HG03060 (cell line): ENCODE measurements around the gene ELOVL3.
"Not testable (repeated sequence)": the region's sequence is repeated elsewhere in the genome, so short reads cannot be mapped to it uniquely, and the experiment has no call there.

Source experiments
- ATAC-seq: cut with Tn5 transposase; IDR thresholded peaks from one replicate; pipeline ENCODE4 v1.9.1; 2021; ENCODE audit warnings: low read depth, moderate number of reproducible peaks; ENCODE audit not compliant: unreplicated experiment

ELOVL3 gene

DNA sequence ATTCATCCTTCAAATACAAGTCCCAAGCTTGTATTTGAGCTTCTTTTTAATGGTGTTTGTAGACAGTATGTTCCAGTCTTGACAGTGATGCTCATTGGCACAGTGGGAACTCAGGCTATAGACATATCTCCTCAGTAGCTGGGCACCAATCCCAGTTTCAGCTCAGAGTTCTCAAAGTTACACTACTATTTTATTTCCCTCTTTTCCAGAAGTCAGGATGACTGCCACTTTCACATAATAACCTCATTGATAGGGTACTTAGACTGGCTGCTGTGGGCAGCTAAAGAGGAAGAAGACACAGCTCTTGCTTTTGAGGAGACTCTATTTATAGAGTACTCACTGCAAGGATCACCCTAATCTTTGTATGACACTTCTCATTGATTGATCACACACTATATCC is 21.6 kb downstream of the ELOVL3 start:
- ATAC-seq, result no peak

DNA sequence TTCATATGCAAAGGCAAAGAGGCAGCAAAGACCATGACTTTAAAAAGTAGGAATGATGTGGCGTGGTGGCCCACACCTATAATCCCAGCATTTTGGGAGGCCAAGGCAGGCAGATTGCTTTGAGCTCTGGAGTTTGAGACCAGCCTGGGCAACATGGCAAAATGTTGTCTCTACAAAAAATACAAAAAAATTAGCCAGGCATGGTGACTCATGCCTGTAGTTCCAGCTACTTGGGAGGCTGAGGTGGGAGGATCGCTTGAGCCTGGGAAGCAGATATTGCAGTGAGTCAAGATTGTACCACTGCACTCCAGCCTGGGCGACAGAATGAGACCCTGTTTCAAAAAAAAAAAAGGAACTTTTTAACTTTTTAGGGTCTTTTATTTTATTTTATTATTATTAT is 26.4 kb downstream of the ELOVL3 start:
- ATAC-seq, result not testable (repeated sequence)

DNA sequence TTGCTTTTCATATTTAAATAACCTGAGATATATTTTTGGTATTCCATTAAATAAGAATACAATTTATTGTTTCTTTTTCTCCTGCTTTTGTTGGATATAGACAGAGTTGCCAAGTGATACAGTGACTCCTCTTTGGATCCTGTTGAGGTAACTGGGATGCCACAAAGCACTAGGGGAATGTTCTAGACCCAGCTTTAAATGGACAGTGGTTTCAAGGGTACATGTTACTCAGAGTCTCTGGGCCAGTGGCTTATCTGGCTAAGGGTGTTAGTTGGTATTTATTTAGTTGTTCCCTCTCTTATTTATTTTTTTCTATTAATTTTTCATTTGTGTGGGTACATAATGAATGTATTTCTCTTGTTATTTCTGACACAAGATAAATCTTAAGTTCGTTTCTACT is 28.3 kb downstream of the ELOVL3 start:
- ATAC-seq, result no peak

DNA sequence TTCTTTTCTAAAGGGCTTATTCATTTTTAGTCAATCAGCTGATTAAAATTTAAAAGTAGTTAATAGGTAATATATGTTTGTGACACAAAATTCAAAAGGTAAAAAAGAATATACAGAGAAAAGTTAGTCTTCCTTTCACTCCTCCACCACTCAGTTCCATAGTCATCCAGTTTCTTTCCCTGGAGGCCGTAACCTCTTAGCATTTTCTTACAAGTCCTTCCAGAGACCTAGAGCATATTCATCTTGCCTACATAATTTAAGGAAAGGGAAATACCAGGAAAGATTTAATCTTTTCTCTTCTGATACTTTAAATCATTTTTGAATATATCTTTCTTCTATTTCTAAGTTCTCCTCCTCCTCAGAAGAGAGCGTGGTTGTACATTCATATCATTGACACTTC is 29.3 kb downstream of the ELOVL3 start:
- no peak for ATAC-seq

DNA sequence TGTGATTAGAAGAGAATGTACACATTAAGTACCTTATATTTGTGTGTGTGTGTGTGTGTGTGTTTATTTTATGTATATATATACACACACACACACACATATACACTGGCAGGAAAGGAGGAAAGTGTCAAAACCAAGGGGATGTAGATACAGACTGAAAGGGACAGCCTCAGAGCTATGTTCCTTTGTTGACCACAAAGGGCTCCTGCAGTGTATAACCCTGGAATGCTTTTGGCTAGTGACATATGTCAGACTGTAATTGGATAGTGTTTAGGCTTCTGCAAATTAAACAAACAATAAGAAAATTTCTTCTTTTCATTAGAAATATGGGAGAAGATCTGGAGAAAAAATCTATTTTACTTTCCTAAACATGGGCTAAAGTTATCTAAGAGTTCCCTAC is 35.1 kb downstream of the ELOVL3 start:
- no peak for ATAC-seq

DNA sequence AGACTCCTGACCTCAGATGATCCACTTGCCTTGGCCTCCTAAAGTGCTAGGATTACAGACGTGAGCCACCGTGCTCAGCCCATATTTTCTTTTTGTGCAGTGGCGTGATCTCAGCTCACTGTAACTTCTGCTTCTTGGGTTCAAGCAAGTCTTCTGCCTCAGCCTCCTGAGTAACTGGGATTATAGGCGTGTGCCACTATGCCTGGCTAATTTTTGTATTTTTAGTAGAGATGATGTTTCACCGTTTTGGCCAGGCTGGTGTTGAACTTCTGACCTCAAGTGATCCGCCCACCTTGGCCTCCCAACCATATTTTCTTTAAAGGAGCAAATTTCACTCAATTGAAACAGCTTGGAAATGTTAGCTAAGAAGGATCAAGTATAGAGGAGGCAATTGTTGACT is 35.7 kb downstream of the ELOVL3 start:
- no peak for ATAC-seq

DNA sequence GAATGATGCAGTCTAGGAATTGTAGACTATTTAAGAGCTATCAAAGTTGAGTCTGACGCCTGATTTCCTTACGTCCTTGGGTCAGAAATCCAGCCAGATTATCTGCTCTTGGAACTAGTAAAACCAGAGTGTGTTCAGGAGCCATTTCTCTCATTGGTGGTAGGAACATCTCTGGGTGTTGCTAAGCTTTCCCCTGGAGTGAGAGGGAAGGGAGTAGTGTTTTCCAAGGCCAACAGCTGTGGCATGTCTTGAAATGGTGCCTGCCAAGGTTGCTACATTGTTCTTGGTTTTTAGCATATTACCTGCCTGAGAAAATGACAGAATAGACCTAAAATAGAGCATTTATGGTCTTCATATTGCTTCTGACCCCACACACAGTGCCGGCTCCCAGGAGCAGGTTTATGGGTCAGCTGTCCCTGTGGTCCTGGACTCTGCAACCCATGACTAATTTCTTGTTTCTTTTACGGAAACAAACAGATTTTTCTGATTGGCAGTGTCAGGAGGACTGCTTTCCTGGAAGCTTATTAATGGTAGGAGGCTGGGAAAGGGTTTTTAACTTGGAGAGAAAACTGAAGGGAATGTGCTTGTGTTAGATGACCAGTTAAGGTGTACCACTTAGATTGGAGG is 36.8 kb downstream of the ELOVL3 start:
- no peak for ATAC-seq

DNA sequence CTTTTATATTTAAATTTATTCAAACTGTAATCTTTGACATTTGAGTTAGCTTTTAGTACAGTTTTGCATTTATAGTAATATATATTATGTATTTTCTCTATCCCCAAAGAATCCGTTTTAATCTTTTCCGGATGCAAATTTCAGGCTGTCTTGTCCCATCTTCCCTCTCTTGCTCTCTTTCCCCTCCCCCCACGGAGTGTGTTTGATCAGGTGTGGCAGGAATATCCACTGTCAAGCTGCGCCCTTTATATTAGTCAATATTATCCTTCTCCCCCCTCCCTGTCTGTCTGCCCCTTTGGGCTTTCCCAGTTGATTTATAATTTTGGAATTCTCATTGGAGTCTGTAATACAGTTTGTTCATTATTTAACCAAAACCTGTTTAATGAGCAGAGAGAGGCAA is 38.3 kb downstream of the ELOVL3 start:
- no peak for ATAC-seq

DNA sequence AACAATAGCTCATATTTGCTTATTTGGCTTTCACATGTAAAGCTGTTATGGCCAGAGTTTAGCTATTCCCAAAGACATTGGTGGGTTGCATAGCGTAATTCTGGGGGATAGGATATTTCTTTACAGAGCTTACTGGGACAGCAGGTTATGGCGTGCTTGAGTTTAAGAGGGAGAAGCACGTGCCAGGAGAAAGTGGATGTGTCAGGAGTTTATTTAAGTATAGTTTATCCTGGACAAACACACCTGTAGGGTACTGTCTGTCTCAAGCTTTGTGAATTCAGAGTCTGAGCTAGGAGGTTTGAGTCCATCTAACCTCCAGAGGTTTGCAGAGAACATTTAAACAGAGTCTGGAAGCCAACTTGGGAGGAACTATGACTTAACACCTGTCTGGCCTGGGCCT is 40.6 kb downstream of the ELOVL3 start:
- no peak for ATAC-seq

DNA sequence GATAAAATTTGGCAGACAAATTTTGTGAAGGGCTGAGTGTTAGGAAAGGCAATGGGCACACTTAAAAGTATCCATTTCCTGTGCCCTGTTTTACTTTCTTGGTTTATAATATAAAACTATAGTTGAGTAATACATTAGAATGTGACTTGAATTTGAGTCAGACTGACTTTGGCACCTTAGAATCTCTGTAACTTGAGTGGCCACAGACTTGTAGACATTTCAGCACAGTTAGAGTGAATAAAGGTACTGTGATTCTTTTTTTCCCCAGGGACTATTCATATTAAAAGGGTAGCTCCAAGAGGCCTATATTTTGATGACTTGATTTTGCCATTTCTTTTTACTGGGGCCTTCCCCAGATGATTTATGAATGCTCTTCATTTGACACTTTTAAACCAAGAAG is 41.6 kb downstream of the ELOVL3 start:
- no peak for ATAC-seq

DNA sequence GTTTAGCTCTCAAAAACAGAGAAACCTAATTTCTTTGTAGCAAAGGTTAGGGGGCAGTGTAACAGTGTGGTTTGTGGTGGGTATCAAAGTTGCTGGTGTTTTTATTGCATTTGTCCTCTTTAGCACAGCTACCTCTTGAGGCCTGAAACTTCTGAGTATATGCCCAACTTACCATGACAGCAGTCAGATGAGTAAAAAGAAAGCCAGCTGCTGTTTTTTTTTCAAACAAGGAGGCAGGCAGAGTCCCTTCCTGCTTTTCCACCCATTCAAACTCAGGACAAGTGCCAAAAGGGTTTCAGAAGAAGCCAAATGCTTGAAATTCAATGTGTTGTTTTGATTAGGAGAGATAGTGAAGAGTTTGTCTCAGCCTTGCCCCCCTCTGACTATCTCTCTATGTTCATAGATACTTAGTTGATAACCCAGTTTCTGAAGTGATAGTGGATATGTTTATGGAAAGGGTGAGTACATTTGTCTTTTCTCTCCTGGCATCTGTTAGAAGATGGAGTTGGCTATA is 42.3 kb downstream of the ELOVL3 start:
- no peak for ATAC-seq

DNA sequence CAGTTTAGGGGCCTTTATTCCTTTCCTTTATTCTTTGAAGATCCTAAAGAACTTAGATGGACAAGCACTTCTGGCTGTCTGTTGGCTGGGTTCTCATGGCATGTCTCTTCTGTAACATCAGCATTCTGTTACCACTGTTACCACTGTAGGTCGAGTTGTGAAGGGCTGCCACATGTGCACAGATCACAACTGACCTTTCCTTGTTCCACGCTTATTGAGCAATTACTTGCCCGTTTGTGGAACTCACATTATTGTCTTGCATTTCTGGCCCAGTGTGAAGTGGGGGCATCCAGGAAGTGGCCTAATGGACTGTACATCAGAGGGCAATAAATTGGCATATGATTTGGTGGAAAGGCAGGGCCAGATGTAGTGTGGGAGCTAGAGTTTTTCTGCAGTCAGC is 42.9 kb downstream of the ELOVL3 start:
- ATAC-seq, result no peak

DNA sequence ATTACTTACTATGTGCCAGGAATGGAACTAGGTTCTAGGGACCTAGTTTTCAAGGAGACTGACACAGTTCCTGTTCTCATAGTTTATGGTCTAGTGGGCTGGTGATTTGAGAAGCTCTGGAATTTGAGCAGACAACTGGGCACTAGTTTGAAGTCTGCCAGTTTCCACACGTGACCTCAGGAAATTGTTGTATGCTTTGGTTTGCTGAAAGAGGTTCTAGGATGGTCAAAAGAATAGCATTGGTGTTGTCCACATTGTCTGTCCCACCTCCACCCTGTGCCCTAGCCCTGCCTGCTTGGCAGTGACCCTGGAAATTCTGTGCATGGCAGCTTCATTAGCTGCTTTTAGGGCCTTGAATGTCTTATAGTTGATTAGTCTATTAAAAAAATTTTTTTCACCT is 48.0 kb downstream of the ELOVL3 start:
- no peak for ATAC-seq

DNA sequence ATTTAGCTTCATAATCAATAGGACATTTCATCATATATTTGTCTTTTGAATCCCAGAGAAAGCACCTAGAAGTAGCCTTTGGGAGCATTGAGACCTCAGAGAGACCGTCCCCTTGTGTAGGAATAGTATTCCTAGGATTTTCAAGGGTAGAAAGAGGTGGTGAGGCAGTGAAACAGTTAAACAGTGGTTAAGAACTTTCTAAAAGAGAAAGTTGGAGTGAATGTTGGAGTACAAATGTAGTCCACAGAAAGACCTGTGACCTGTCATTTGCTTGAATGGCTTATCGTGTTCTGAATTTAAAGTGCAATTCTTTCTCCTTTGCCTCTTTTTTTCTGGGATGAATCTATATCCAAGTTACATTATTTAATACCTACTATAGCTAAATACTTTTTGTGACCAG is 49.2 kb downstream of the ELOVL3 start:
- no peak for ATAC-seq

DNA sequence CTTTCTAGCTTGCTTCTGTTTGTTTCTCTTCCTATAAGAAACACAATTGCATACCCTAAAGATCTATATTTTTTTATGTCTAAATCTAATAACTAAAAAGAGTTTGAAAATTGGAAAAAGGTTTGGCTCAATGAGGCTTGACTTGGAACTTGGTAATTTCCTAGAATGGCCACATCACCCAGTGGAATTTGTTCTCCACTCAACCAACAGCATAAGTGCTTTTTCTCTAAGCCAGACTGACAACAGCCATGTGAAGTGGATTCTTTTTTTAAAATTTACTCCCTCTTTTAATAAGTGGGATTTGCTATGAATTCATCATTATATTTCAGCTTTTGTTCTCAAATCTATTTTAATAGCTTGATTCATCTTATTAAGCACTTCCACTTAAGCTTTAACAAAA is 53.0 kb downstream of the ELOVL3 start:
- no peak for ATAC-seq
